Motor neuron (in vitro differentiated cells): ENCODE data around the gene KRTAP5-9. TPM values are rescaled to one million over a fixed set of nuclear protein-coding genes. Genes with fewer than 3 reads are reported as not detected.
"Not testable (repeated sequence)": the region's sequence is repeated elsewhere in the genome, so short reads cannot be mapped to it uniquely, and the experiment has no call there.

Source experiments
- ATAC-seq, 8 experiments: fragments of 200-7000 bp; cut with Tn5 transposase; replicated peaks in 6 of 8; 2 replicates each; pipeline ENCODE4 v1.8.0; 2021; ENCODE audit warnings: mild to moderate bottlenecking in 8 of 8, moderate library complexity in 8 of 8
- H3K27ac ChIP-seq, 2 donors: fragments of 250-450 bp; sonication (Bioruptor Pico); 2 replicates each; pipeline ENCODE4 v1.9.0; 2021; ENCODE audit warnings: antibody characterized with exemption in 2 of 2, mild to moderate bottlenecking in 2 of 2, moderate library complexity in 1 of 2
- H3K4me1 ChIP-seq, 2 donors: fragments of 250-450 bp; sonication (Bioruptor Pico); replicated peaks in 1 of 2; 2 replicates each; pipeline ENCODE4 v1.6.1; 2021; ENCODE audit warnings: antibody characterized with exemption in 2 of 2, mild to moderate bottlenecking in 2 of 2, moderate library complexity in 1 of 2
- H3K4me3 ChIP-seq, 5 donors: fragments of 250-450 bp; sonication (Bioruptor Pico); 2 replicates each; pipeline ENCODE4 v1.9.0; 2021; ENCODE audit warnings: antibody characterized with exemption in 5 of 5, mild to moderate bottlenecking in 5 of 5, moderate library complexity in 4 of 5
- WGBS, 10 experiments: fragments of 450-650 bp; shearing (Covaris generic); methylation state at CpG; one replicate each; pipeline ENCODE4 v1.0.0; 2022; 5-methylcytosine and 5-hydroxymethylcytosine counted together
- in situ Hi-C, 9 experiments: fragments of 400-800 bp; cut with MboI; loops; one replicate each; pipeline ENCODE4 v1.15.0; 2021; ENCODE audit warnings: low sequenced_read_pairs in 9 of 9, low pct_unique_long_range_greater_than_20kb in 2 of 9; ENCODE audit not compliant: unreplicated experiment in 9 of 9
- total RNA-seq, 8 experiments: library from RNA; unstranded; fragments of 300-600 nt; gene quantifications; 2 replicates each; pipeline versions ENCODE4 v1.2.3 to v1.2.4, GENCODE V29; 2022

KRTAP5-9 gene
- total RNA-seq, 8 experiments from 2014 or later, result 0.36 to 1.2 (median 0.39) TPM; not detected in 4

GRCh38 chr11:71555508-71555907 is 7.3 kb downstream of the KRTAP5-9 start:
- 50 to 100% (median 86%) methylated on average over 1 to 4 of the region's 11 CpGs; no CpG with 5 or more reads in 6 of the 10 experiments for WGBS, 10 experiments
- ATAC-seq, result no peak
- in situ Hi-C loops, result no loop called here
- no peaks in the 10 kb centered on the region for H3K4me1 ChIP-seq
- no peak overlapping the region for H3K27ac ChIP-seq
- no peak overlapping the region for H3K4me3 ChIP-seq

- in situ Hi-C loops, result no loop called here
- Histone ChIP-seq H3K4me1 (no peaks in the 10 kb centered on the region), H3K4me3 (no peak overlapping the region), H3K27ac (no peak overlapping the region)
- WGBS, 10 experiments, result 40 to 100% (median 82%) methylated on average over 1 to 4 of the region's 4 CpGs; no CpG with 5 or more reads in 2 of the 10 experiments
- no peak for ATAC-seq
Measured at GRCh38 chr11:71556018-71556417, 7.8 kb downstream of the KRTAP5-9 start.

- H3K27ac ChIP-seq, result no peak overlapping the region
Measured at GRCh38 chr11:71557257-71557656, 9.0 kb downstream of the KRTAP5-9 start.

GRCh38 chr11:71558996-71559395 is 10.8 kb downstream of the KRTAP5-9 start:
- H3K27ac ChIP-seq, result no peak overlapping the region
- no peaks in the 10 kb centered on the region for H3K4me1 ChIP-seq
- in situ Hi-C loops, result no loop called here
- 14 to 100% (median 82%) methylated on average over 1 of the region's 1 CpG; no CpG with 5 or more reads in 4 of the 10 experiments for WGBS, 10 experiments
- no peak for ATAC-seq
- no peak overlapping the region for H3K4me3 ChIP-seq

More at GRCh38 chr11:71557257-71557656, 9.0 kb downstream of the KRTAP5-9 start:
- in situ Hi-C loops, result no loop called here
- ATAC-seq, result peak in 3 of 8 experiments; percentile 69 to 82 (median 82)
- no peaks in the 10 kb centered on the region for H3K4me1 ChIP-seq
- H3K4me3 ChIP-seq, result no peak overlapping the region

- Histone ChIP-seq H3K4me3 (no peak overlapping the region), H3K4me1 (peaks cover 0 to 4% of the 10 kb centered on the region in 2 donors), H3K27ac (no peak overlapping the region)
- in situ Hi-C loops, result no loop called here
- ATAC-seq, result no peak
Measured at GRCh38 chr11:71562120-71562519, 13.9 kb downstream of the KRTAP5-9 start.

- peak in 3 of 8 experiments; percentile 55 to 81 (median 71) for ATAC-seq
- Histone ChIP-seq H3K4me1 (peaks cover 0 to 4% of the 10 kb centered on the region in 2 donors), H3K27ac (no peak overlapping the region), H3K4me3 (no peak overlapping the region)
- in situ Hi-C loops, result no loop called here
- 11 to 52% (median 30%) methylated on average over 2 to 8 of the region's 8 CpGs for WGBS, 10 experiments
Measured at GRCh38 chr11:71563406-71563805, 15.2 kb downstream of the KRTAP5-9 start.

GRCh38 chr11:71564430-71564829 is 16.2 kb downstream of the KRTAP5-9 start:
- Histone ChIP-seq H3K27ac (no peak overlapping the region), H3K4me1 (peaks cover 0 to 4% of the 10 kb centered on the region in 2 donors), H3K4me3 (no peak overlapping the region)
- in situ Hi-C loops, result no loop called here
- ATAC-seq, result no peak
- 50 to 100% (median 60%) methylated on average over 1 of the region's 4 CpGs; no CpG with 5 or more reads in 5 of the 10 experiments for WGBS, 10 experiments

- peaks cover 0 to 4% of the 10 kb centered on the region in 2 donors for H3K4me1 ChIP-seq
- no peak within 1 kb of the TSS for H3K4me3 ChIP-seq
- WGBS, 10 experiments, result 0 to 79% (median 33%) methylated on average over 1 to 4 of the region's 5 CpGs; no CpG with 5 or more reads in 4 of the 10 experiments
- in situ Hi-C loops, result no loop called here
- no peak for ATAC-seq
- no peak within 1 kb of the TSS for H3K27ac ChIP-seq
Measured at GRCh38 chr11:71565263-71565662, 17.0 kb downstream of the KRTAP5-9 start, which contains the start of gene KRTAP5-10. KRTAP5-10 (plus strand) TSS chr11:71565563; CDS start chr11:71565588, 25 bp downstream.

- in situ Hi-C loops, result no loop called here
- ATAC-seq, result peak in 2 of 8 experiments; percentile 19 to 31
- Histone ChIP-seq H3K4me3 (no peak overlapping the region), H3K27ac (no peak overlapping the region), H3K4me1 (peaks cover 0 to 4% of the 10 kb centered on the region in 2 donors)
- WGBS, 10 experiments, result 0 to 89% (median 72%) methylated on average over 1 to 3 of the region's 10 CpGs; no CpG with 5 or more reads in 6 of the 10 experiments
Measured at GRCh38 chr11:71566081-71566620, 17.9 kb downstream of the KRTAP5-9 start.

GRCh38 chr11:71566626-71567599 is 18.7 kb downstream of the KRTAP5-9 start:
- 72 to 100% (median 90%) methylated on average over 1 to 6 of the region's 21 CpGs; no CpG with 5 or more reads in 6 of the 10 experiments for WGBS, 10 experiments
- in situ Hi-C loops, result not testable (repeated sequence)
- peak in 5 of 8 experiments; percentile 30 to 73 (median 72) for ATAC-seq

GRCh38 chr11:71567633-71568032 is 19.4 kb downstream of the KRTAP5-9 start:
- in situ Hi-C loops, H3K4me1 ChIP-seq, H3K4me3 ChIP-seq, H3K27ac ChIP-seq, ATAC-seq: not testable (repeated sequence)
- WGBS, 10 experiments, result 25 to 100% (median 75%) methylated on average over 1 to 5 of the region's 8 CpGs; no CpG with 5 or more reads in 3 of the 10 experiments

More at GRCh38 chr11:71566626-71567599, 18.7 kb downstream of the KRTAP5-9 start:
- not testable (repeated sequence) for H3K4me1 ChIP-seq, H3K27ac ChIP-seq, H3K4me3 ChIP-seq

GRCh38 chr11:71568704-71569349 is 20.6 kb downstream of the KRTAP5-9 start:
- H3K4me3 ChIP-seq, result no peak overlapping the region
- peak in 7 of 8 experiments; percentile 19 to 87 (median 36) for ATAC-seq
- 0 to 100% (median 17%) methylated on average over 1 of the region's 8 CpGs; no CpG with 5 or more reads in 5 of the 10 experiments for WGBS, 10 experiments
- peaks cover 0 to 4% of the 10 kb centered on the region in 2 donors for H3K4me1 ChIP-seq
- in situ Hi-C loops, result no loop called here
- H3K27ac ChIP-seq, result no peak overlapping the region
